ENCODE results near the gene EPS8L3.

DNA sequence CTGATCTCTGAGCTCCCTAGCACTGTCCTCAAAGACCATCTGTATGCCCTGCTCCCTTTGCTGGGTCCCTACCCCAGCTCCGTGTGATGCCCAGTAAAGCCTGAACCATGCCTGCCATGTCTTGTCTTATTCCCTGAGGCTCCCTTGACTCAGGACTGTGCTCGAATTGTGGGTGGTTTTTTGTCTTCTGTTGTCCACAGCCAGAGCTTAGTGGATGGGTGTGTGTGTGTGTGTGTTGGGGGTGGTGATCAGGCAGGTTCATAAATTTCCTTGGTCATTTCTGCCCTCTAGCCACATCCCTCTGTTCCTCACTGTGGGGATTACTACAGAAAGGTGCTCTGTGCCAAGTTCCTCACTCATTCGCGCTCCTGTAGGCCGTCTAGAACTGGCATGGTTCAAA, 46.0 kb downstream of the EPS8L3 start:
- TF ChIP-seq EZH2 (IDR thresholded peaks at IDR 0.05; ENCODE audit: insufficient read depth, poor library complexity, severe bottlenecking) (no peak), EZH2phosphoT487 (IDR thresholded peaks at IDR 0.05; ENCODE audit: insufficient read depth, low read depth) (no peak)

Data from GM23248 (cell line).